ENCODE results near the gene IRX4.

Gene IRX4

DNA sequence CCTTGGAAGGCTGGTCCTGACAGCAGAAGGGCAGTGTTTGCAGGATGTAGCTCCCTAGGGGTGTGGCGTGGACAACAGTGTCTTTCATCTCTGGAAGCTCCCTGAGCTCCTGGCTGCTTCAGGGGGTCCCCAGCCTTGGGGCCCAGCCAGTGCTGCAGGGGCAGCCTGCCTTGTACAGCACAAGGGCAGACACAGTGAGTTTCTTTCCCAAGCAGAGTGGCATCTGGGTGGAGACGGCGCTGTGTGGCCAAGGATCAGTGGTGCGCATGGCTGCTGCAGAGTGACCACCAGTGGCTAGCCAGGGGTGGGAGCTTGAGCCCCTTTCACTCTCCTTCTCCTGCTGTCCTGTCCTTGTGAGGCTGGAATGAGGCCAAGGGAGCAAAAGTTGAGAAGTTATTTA, 7.6 kb upstream of the IRX4 start:
- DNase-seq: no peak

DNA sequence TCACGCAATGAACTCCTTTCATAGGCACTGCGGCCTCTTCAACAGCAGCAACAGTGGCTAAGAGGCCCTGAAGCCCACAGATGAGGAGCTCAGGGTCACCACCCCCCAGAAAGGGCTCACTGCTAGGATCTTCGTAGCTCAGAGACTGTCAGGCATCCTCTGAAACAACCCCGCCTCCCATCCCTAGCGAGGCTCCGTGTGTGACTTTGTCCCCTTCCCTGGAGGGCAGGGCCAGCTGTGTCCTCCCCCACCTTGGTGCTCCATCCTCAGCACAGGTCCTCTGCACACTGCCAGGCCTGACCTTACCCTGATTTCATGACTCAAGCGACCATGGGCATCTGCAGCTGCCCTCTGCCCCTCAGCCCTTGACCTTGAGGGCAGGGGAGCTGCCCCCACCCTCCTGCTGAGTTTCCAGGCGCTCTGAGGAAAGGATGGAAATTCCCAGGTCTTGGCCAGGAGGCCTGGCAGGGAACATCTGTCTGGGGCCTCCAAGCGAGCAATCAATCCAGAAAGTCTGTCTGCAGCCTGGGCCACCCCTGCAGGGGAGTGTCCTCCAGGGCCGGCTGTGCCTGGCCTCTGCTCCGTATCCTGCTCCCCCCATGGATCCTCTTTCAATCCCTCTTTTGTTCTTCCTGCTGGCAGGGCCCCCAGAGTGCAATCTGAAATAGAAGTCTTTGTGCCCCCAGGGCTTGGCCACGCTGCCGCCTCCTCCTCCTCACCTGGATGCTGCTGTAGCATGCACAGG, 6.8 kb upstream of the IRX4 start:
- DNase-seq: no peak

DNA sequence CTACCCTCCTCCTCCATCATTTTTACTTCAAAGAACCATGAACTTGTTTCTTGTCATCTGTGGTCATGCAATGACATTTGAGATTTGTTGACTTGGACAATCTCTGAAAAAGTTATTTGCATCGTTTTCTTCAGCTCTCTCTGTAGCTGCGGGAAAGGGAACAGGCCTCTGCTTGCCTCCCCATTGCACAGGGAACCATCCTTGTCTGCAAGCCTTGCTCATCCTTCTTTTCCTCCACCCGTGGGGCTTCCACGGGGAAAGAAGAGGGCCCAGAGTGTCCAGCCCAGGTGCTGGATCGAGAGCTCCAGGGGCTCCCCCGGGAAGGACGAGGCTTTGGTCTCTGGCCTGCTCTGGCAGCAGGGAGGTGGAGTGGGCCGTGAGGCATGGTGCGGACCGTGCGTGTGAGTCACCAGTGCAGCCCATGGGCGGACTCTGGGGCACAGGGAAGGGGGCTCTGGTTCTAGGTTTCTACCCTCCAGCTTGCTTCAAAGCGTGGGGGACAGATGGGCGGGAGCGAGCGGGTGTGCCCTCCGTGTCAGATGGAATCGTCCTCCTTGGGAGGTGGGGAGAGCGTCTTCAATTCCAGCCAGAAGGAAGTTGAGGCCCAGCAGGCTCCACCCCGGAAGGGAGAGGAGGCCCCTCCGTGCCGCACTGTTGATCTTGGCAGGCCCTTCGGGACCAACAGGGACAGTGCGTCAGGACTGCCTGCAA, 6.0 kb upstream of the IRX4 start:
- no peak for DNase-seq

DNA sequence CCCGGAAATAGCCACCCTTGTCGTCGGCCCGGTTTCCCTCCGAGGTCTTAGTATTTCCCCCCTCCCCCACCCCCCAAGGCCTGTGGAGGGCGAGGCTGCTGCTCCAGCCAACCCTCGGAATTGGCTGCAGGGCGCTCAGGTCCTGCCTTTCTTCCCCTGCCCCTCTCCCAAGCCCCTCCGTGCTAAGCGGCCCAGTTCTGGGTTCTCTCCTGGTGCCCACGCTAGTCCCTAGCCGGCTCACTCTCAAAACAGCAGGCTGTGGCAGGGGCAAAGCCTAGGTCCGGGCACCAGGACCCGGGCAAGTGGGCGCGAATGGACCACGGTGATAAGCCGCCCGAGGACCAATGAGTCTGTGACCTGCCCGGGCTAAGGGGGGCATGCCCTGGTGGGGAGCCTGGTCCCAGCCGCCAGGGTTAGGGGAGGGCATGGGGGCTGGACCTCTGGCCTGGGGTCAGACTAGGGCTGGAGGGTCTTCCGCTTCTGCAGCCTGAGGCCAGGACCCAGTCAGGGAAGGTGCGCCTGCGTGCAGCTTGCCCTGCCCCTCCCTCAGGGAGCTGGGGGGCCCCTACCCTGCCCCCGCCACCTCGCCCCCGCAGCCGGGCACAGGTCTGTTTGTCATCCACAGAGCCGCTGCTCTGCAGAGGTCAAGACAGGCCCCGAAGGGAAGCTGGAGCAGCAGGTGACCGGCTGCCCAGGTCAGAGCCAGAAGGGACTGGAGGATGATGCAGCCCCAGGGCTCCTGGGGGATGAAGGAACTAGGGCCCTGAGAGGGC, 5.0 kb upstream of the IRX4 start:
- DNase-seq: no peak

DNA sequence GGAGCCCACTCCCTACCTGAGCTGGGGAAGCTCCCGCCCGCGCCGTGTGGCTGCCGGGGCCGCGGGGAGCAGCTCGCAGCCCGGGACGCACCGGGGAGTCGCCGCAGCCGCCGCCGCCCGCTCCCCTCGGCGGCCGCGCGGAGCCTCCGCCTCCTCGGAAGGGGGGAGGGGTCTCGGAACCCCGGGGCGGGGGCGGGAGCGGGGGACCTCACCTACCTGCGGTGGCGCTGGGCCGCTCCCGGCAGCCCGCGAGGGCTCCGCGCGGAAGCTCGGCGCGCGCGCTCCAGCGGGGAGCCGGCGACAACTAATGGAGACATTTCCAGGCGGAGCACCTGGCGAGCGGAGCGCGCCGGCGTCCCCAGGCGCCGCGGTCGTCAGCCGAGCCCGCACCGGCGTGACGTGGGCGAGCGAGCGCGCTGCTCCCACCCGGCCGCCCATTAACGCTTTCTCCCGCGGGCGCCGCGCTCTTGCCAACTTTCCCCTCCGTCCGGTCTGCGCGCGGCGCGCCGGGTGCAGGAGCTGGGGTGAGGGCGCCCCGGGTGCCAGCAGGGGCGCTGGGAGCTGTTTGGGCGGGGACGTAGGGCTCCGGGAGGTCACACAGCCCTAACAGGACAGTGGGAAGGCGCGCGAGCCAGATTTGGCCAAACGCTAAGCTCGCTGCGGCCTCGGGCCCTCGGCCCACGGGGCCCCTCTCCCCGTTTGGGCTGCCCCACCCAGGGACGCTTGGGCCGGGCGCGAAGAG, 4.3 kb upstream of the IRX4 start:
- no peak for DNase-seq

DNA sequence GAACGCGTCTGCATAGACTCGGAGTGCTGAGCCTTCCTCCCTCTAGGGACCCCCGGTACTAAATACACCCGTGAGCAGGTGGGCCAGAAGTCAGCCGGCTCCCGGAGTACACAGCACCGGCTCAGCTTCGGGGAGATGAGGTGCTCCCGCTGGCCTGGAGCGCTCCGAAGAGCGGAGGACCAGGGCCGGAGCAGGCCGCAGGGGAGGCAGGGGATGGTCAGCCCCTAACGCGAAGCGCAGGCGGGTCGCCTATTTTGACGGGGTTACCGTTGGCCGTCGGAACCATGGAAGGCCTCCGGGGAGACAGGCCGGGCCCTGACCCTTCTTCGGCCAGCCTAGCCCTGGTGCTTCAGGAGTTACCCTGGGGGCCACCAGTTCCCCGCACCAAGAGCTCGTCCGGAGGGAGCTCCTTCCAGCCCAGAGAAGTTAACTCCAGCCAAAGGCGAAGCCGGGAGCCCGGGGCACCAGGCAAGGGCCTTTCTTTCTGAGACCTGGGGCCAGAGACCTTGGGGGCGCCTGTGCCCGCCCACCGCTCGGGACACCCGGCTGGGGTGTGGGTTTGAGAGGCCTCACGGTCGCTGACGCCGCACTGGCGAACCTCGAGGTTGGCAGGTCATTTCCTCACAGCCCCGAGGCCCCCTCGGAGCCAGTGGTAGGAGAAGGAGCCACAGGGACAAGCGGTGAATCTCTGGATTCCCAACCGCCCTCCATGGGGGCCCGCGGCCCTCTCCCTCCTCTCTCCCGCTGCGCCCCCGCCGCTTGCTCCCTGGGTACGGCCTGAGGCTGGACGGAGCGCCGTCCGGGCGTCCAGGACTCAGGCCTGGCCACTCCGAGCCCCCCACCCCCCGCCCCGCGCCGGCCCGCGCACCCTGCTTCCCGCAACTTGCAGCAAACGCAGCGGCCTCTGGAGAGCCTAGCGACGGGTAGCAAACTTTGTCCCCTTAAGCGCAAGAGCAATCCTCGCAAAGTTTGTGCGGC, 3.4 kb upstream of the IRX4 start:
- DNase-seq: no peak

DNA sequence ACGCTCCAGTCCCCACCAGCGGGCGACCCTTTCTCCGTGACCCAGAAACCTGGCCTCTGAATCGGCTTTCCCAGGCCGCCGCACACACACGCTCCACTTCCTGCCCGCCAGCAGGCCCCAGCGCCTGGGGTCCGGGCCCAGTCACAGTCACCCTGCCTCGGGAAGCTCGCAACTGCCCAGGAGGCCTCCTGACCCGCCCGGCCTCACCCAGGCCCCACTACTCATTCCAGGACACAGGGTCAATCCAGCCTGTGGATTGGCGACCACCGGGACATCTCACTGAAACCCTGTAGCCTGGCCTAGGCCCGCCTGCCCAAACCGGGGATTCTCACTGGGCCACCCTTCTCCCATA, 2.7 kb upstream of the IRX4 start:
- DNase-seq: no peak

DNA sequence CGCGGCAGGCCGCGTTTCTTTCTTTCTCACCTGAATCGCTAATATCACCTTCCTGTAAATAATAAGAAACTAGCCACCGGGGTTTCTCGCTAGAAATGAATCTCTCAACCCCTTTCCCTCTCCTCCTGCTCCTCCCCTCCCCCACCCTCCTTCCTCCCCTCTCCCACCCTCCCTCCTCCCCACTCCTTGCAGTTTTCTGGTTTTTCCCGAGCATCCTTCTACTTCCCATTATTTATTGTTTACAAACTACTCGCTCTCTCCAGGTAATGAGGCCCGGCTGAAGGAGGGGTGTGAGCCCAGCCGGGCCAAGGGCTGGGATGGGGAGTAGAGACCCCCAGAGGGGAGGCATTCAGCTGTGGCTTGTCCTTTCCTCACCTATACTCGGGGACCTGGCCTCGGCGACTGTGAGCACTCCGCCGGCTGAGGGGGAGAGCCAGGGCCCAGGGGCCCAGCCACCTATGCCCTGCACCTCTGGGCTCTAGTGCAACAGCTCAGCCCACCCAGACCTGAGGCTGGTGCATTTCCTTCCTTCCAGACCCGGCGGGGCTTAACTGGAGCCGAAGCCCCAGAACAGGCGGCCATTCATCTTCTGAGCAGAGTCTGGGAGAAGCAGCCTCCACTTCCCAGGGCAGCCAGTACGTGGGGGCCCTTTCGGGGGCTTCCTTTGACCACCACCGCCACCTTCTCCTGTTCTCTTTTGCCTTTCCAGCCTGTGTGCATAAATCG, 2.1 kb upstream of the IRX4 start:
- no peak for DNase-seq

DNA sequence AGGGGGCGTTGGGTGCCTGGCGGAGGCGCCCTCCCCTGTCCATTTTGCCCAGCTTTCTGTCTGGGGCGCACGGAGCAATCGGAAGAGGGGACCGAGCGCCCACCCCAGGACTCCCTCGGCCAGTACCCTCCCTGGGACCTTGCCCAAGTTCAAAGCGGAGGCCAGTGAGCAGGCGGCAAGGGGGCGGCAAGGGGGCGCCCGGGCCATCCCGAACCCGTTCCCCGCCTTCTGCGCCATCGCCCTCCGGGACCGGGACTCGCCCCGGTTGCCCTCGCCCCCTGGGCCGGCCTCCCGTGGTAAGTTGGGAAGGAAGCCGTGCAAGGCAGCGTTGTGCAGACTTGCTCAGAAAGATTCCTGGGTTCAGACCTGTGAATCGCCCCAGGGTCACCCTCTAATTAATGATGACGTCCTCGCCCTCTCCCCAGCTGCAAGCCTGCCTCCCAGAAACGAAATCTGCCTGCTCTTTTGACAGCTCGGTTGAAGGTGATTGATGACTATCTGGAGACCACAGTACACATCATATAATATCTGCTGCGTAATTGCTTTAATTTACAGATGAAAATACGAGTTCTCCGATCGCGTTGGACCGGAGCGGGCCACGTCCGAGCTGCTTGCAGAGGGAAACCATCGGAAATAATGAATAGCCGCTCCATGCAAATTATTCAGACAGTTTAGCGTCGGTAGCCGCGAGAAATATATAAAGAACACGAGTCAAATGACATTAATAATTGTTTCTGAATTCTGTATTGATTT, 1.4 kb upstream of the IRX4 start:
- DNase-seq: no peak

DNA sequence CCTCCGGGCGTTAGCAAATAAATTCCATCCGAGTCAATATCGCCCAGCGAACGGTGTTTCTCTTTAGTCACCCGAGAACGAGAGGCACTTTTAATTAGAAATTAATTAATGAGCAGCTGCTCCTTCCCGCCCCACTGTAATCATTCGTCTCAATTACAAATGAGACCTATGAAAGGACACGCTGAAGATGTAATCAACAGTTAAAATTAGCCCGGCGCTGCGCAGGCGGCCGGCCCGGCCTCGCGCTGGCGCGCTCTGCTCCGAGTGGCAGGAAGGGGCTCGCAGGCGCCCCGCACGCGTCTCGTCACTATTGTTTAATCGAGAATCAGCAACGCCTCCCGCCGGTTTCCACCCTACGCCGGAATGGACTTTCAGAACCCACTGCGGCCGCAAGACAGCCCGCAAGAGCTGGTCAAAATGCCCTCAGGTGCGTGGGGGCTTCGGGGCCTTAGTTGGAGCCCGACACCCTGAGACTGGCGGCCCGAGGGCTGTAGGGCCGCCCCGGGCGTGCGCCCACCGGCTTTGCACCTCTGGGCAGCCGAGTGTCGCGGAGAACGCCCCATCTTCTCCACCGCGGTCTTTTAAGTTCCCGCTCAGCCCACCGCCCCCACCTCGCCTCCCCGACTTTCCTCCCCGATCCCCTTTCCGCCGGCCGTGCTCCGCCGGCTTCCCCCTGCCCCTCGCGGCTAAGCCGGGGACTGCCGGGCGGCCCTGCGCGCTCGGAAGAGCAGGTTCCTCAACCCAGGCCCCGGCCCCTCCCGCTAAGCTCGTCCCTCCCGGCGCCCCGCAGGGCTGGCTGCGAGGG, 597 bp upstream of the IRX4 start:
- DNase-seq: no peak

DNA sequence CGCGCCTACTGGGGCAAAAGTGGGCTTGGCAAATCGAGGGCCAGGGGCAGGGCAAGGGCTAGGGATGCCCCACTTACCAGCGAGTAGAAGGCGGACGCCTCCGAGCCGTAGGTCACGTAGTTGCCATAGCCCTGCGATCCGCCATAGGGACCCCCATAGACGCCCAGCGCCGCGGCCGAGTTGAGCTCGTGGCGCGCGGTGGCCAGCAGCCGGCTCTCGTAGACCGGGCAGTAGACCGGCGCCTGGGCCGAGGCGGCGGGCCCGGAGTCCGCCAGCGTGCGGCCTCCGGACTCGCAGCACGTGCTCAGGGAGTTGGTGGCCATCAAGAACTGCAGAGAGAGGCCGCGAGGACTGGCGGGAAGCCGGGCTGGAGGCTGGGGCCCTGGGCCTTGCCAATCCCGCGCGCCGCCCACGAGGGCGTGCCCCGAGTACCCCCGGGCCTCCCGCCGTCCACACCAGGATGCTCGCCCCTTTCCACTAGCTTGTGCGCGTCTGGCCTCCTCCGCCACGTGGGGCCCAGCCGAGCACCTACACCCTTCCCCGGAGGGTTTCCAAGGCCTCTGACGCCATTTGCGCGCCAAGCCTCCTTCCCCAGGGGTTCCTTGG, 891 bp downstream of the IRX4 start:
- DNase-seq: no peak

DNA sequence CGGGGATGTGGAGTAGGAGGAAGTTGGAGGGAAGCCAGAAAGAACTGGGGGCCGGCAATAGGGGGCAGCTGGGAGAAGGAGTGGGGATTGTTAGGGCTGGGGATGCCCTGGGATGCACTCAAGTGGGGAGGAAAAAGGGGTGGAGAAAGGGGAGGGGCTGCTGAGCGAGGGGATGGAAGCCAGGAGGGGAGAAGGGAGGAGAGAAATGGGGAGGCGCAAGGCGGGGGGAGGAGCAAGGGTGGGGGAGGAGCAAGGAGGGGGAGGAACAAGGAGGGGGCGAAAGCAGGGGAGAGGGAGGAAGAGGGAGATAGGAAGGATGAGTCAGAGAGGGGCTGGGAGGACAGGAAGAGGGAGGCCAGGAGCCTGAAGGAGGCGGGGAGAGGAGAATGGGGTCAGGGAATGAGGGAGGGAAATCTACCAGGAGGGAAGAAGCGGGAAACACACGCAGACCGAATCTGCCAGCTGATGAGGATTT, 1.6 kb downstream of the IRX4 start:
- no peak for DNase-seq

DNA sequence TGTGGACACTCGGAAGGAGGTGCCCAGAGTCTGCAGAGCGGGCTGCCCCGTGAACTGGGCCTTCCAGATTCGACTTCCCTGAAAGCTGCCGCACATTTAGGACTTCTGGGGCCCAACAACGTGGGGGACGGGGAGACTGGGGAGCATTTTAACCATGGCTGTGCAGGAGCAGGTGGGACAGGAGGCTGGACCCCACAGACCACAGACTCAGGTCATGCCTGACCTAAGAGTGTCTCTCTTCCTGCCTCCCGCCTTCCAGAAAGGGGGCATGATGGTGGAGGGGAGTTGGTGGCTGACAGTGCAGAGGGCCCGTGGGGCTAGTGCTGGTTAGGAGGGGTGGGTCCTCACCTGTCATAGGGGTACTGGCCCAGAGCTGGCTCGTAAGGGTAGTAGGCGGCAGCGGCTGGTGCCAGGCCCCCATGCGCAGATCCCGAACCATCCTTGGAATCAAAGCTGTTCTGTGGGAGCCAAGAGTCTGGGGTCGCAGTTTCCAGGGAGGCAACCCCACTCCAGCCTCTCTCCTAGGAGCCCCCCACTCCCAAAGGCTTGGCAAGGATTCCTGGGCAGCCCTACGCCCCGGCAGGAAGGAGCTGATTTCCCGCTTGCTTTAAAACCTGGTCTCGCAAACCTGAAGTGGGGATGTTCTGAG, 2.2 kb downstream of the IRX4 start:
- DNase-seq: no peak

DNA sequence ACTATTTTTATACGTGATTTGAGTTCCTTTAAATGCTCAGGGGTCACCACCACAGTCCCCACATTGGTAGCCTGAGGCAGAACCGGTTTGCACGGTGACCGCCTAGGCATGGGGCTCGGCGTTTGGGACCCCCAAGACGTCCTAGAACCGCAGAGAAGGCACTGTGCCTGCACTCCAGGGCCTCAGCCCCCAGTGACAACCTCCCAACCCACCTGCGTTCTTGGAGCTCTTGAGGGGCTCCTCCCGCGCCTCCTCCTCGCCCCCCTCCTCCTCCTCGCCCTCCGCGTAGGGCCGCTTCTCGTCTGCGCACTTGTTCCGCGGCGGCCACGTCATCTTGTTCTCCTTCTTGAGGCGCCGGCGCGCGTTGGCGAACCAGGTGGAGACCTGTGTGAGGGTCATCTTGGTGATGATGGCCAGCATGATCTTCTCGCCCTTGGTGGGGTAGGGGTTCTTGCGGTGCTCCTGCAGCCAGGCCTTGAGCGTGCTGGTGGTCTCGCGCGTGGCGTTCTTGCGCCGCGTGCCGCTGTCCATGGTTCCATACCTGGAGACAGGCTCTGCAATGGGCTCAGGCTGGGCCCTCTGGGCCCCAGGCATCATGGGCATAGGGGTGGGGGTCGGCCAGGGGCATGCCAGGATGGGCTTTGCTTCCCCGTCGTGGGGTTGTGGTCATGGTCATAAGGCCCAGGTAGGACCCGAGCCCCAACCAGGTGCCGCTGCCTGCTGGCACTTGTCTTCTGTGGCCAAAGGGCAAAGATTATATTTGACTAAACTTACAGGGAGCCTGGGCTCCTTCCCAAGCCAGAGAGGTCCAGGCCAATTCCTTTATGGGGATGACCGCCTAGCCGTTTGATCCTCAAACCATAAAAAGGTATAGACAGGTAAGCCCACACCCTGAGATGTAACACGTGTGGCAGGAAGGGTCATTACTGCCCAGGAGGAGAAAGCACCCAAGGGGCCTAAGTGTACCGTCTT, 3.1 kb downstream of the IRX4 start:
- DNase-seq: no peak

DNA sequence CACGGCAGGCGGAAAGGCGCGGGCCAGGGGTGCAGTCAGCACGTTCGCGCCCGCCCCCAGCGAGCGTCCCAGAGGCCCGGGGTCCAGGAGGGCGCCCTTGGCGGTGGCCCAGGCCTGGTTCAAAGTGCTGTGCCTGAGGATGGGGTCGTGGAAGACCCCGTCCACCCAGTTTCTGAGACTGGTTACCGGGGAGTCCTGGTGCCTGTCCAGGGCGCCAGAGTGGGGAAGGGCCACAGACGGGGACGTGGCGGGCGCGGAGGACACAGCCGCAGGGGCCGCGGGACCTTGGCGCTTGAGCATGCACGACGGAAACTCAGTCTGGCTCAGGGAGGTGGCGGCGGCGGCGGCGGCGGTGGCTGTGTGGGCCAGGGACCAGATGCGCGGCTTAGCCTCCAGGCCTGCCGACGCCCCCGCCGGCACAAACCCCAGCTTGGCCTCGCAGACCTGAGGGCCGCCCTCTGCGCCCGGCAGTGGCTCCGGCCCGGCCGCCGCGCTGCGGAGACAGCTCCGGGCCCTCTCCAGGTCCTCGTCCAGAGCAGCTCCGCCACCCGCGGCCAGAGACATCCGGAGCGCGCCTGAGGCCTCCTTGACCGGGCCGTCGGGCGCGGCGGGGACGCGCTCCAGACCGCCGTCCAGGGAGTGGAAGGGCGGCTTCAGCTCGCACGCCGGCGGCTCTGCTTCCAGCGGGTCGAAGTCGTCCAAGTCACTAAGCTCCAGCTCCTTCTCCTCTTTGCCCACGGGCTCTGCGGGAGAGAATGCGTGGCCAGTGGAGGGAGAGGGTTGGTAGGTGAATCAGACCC, 4.5 kb downstream of the IRX4 start:
- DNase-seq: no peak

All from NCI-H526 treated with DMSO at 0.1 percent for 48 hours (cell line).